Activated CD8-positive, alpha-beta memory T cell treated with anti-CD3 and anti-CD28 coated beads, Interleukin-2, amount 50 U/mL, for 4 hours (primary cell): ENCODE data around the gene AFAP1L1.
A peak's percentile ranks its signal among the peaks of the same experiment; 100 is the strongest.
"Not testable (repeated sequence)": the region's sequence is repeated elsewhere in the genome, so short reads cannot be mapped to it uniquely, and the experiment has no call there.

Experiments used
- DNase-seq: peaks from one replicate; pipeline ENCODE4 v3.0.0-alpha.2; 2020

Gene AFAP1L1

DNA sequence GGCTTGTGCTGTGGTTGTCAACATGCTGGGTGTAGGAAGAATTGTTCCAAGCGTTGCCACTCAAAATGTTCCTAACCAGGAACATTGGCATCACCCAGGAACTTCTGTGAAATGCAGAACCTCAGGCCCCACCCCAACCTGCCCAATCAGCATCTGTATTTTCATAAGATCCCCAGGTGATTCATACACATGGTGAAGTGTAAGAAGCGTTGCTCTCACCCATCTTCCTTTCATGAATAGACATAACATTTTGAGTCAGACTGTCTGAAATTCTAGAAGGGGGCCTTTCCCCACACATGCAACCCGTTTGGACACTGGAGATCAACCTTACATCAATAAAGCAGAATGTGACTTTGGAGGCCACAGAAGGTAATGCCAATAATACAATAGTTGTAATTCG lies 9.3 kb upstream of the AFAP1L1 start:
- DNase-seq = no peak

DNA sequence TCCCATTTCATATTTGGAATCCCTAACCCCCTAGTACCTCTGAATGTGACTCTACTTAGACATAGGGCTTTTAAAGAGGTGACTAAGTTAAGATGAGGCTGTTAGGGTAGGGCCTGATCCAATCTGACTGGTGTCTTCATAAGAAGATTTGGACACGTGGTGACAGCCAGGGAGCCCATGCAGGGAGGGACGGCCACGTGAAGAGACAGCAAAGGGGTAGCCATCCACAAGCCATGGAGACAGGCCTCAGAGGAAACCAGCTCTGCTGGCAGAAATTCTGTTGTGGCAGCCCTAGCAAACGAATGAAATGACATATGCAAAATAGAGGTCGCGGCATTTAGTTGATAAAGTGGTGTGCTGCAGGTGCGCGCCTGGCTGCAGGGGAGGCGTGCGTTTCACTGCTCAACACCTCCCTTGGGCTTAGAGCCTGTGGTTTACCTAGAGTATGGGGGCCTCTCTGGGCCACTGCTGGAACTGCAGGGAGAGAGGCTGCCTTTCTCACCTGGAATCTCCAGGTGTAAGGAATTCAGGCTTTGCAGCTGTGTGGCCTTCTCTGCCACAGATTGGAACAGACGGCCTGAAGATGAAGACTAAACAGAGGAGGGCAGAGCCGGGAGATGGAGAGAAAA lies 7.1 kb upstream of the AFAP1L1 start:
- peak; percentile 60 for DNase-seq

DNA sequence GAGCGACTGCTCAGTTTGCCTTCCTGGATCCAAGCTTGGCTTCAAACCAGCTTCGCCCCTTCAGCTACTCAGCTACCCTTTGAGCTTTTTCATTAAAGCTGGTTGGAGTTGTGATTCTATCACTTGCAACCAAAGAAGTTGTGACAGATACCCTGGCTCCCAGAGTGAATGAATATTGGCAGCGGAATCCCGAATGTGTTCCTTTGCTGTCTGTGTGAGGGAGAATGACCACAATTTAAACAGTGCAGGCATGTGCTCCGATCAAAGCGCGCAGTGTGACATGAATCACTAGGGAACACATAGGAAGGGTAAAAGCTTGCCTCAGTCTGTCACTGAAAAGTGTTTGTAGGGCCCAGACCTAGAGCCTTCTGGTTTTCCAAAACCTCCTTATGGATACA lies 6.6 kb upstream of the AFAP1L1 start:
- DNase-seq = no peak

DNA sequence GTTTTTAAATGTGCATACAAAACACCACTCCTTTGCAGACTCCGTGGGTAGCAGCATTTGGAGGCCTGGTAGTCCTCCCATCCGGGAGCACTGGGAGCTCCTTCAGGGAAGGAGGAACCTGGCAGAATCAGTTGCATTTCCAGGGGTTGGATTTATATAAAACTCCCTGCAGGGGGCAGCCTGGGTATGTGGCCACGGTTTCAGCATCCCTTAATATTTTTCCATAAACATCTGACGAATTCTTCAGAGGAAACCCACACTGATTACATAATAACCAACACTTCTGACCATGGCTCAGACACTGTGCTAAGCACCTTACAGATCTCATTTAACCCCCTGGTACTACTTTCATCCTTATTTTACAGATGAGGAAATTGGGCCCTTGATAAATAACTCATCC lies 6.1 kb upstream of the AFAP1L1 start:
- DNase-seq = no peak

DNA sequence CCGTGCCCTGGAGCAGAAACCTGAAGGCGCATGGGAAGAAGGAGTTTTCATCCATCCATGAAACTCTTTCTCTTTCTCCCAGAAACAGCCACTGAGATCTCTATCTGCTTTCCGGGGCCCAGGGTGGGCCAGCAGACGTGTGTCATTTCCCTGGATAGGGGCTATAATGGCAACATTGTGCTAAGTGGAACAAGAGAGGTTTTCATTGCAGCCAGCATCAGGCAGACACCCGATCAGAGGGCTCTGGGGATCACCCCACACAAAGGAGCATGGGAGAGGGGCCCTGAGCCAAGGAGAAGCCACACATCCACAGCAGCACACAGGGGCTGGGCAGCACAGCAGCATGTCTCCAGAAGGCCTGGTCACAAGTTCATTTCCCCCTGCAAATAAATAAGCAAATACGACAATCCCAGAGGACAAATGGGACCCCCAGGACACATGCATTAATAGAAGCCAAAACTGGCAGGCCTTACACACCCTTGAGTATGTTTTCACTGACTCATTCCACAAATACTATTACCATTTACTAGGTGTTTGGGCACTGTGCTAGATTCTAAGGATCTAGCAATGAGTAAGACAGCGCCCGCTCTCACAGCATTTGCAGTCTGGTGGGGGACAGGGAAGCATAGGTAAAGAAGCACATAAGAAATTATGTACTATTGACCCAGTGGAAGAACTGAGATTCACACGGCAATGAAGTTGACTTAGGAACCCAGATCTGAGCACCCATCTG lies 4.3 kb upstream of the AFAP1L1 start:
- DNase-seq = no peak

DNA sequence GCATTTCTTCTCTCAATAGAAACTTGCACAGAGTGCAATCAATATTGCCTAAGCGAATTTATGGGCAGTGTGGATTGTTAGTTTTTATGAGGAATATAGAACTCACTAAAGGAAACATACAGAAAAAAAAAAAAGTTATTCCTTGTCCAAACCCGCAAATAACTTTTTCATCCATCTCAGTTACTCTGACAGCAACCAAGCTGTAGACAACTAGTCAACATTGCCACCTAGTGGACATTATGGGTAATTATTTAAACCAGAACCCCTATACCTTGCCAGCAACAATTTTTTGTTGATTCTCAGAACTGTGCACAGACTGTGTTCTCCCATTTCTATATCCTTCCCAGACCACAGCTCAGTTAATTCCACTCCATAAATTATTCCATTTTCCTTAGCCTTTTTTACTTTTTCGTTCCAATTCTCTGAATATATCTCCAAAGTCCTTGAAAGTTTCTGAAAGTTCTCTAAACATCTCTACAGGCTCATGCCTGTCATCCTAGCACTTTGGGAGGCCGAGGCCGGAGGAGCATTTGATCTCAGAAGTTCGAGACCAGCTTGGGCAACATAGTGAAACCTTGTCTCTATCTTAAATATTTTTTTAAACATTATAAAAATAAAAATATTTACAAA lies 2.6 kb upstream of the AFAP1L1 start:
- no peak for DNase-seq

DNA sequence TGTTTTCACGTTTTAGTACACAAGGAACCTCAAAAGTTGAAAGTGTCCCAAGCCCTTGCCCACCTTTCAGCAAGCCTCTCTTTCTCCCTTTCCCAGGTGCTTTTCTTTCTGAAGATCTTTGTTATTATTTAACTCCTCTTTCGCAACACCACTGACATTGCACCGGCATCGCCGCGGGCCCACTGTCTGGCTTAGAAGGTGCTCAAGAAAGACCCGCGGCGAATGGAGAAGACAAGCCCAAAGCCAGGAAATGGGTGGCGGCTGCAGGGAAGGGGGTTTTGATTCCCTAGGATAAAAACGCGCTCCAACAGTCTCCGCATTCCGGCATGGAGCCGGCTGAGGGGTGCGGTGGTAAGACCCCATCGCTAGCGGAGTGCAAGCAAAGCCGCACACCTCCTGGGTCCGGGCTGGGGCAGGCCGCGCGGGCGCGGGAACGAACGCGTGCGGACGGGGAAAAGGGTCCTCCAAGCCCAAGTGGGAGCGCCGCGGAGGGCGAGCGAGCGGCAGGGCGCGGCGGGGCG lies 404 bp upstream of the AFAP1L1 start:
- DNase-seq = peak; percentile 18

DNA sequence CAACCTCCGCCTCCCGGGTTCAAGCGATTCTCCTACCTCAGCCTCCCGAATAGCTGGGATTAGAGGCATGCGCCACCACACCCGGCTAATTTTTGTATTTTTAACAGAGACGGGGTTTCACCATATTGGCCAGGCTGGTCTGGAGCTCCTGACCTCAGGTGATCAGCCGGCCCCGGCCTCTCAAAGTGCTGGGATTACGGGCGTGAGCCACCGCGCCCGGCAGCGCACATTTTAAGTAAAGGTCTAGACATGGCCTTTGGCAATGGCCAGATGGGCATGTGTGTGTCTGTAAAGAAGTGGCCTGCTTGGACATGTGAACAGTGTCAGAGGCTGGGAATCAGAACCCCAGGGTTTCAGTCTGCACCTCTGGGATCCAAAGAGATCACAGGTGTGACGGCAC lies 1.1 kb downstream of the AFAP1L1 start:
- not testable (repeated sequence) for DNase-seq

DNA sequence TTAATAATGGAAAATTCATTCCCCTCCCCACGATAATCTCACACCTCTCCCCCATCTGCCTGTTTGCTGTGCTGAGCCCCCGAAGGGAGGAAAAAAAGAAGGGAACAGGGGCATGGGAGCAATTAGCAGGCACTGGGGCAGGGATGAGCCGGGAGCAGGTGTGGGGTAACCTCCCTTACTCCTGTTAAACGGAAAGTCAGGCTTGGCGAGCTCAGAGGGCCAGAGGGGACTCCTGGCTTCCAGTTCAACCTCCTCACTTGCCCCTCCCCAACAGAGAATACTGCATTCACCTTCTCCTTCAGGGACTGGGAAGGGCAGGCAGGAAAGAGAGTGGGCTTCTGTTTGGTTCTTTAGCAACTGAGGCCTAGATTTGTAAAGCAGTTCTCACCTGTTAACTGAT lies 1.6 kb downstream of the AFAP1L1 start:
- DNase-seq = no peak

DNA sequence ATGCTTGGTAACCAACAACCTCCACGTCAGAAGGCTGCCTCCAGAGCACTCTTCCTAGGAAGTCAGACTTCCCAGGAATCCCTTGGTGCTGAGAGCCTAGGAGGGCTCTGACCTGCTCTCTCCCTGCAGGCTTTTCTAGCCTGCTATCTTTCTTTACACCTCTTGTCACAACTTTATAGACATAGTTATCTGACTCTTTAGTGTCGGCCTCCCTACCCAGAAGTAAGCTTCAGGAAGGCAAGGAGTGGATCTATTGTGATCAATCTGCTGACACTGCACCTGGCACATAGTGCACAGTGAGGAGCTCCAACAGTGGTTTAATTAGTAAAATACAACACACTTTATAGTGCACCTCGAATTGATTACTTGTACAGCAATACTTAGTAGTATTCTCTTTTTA lies 2.3 kb downstream of the AFAP1L1 start:
- no peak for DNase-seq

DNA sequence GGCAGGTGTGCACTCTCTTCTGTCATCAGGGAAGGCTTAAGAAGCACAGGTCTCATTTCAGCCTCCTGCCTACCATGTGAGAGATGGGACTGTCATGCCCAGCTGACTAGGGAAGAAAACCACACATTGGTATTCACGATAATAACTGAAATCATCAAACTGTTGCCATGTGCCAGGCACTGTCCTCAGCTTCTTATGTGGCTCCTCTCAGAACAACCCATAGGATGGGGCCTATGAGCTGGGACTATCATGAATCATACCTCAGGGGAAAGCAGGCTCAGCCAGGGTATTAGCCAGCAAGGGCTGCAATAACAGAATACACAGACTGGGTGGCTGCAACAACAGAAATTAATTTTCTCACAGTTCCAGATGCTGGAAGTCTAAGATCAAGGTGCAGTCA lies 3.3 kb downstream of the AFAP1L1 start:
- DNase-seq = no peak

DNA sequence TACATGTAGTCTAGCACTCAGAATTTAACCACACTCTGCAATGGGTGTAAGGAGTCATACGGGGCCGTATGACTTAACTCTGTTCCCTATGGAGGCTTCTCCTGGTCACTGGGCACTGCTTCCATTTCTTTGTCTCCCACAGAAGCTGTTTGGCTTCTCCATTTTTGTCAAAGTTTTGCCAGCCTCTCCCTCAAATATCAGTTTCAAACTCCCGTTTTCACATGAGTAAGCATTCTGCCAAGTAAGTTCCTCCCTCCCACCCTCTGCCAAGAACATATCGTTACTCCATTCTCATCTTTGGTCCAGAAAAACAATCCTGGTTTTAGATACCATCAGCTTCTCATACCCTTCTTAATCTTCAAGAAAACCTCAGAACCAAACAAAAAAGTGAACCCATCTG lies 6.1 kb downstream of the AFAP1L1 start:
- no peak for DNase-seq

DNA sequence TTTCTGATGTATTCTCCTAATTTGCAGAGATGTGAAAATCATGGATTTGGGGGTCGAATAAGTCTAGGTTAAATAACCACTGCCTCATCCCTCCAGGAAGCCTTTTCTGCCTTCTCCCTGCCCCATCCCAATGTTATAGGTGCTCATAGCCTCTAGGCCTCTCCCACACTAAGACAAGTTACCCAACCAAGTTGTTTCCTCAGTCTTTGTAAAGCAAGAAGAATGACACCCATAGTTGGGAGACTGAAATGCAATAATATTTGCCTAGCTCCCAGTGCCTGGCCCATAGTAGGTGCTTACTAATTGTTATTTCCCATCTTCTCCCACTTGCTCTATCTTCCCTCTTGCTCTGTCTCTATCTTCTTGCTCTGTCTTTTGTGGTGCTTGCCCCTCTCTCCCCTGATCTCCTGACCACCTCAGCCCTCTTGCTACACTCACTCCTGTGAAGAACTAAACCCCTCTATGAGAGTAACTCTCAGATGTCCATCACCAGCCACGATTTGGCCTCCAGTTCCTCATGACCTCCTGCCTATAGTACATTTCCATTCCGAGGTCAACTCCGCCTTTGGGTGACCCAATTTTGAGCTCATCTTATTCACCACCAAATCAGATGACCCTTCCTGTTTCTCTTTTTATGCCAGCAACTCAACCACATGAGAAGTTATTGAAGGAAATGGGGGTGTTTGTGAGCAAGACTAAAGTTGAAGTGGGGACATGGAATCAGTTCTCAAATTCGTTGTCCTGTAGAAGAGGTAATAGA lies 7.0 kb downstream of the AFAP1L1 start:
- DNase-seq = no peak

DNA sequence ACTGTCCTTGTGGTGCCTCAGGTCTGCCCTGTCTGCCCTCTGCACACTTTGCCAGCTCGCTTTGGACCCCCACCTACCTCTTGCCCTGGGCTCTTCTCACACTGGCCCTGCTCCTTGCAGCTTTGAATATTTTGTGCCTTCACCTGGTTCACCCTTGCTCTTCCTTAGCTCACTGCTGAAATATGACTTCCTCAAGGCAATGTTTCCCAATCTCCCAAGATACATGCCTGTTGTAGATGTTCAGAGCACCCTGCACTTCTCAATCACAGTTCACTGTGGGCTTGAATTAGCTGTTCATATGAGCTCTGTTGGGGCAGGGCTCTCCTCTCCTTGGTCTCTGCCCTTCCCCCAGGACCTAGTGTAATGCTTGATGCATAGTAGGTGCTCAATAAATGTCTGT lies 8.0 kb downstream of the AFAP1L1 start:
- no peak for DNase-seq

DNA sequence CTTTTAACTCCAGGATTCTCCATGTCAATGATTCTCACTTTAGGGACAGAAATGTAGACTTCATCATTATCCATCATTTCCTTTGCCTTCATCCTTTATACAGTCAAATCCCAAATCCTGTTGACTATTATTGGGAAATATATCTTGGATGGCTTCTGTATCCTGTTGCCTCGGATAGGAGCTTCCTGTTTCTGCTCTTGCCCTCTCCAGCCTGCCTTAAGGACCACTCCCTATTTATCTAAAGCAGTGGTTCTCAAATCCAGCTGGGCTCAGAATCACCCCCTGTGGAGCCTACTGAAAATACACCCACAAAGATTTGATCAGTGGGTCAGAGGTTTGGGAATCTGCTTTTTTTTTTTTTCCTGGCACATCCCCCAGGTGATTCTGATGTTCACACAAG lies 8.5 kb downstream of the AFAP1L1 start:
- no peak for DNase-seq

DNA sequence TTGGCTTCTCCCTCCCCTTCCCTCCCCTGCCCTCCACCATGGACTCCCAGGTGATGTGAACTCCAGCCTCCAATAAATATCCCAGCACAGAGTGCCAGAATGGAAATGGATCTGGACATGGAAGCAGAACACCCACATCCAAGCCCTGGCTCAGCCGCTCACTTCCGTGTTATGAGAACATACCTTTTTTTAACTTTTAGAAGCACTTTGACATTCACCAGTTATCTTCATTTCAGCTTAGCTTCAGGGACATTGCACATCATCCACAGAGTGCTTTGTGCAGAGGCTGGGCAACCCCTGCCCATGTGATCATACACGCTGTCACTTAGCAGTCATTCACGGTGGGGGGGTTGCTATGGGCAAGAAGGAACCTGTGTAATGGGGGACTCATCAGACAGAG lies 9.1 kb downstream of the AFAP1L1 start:
- no peak for DNase-seq

DNA sequence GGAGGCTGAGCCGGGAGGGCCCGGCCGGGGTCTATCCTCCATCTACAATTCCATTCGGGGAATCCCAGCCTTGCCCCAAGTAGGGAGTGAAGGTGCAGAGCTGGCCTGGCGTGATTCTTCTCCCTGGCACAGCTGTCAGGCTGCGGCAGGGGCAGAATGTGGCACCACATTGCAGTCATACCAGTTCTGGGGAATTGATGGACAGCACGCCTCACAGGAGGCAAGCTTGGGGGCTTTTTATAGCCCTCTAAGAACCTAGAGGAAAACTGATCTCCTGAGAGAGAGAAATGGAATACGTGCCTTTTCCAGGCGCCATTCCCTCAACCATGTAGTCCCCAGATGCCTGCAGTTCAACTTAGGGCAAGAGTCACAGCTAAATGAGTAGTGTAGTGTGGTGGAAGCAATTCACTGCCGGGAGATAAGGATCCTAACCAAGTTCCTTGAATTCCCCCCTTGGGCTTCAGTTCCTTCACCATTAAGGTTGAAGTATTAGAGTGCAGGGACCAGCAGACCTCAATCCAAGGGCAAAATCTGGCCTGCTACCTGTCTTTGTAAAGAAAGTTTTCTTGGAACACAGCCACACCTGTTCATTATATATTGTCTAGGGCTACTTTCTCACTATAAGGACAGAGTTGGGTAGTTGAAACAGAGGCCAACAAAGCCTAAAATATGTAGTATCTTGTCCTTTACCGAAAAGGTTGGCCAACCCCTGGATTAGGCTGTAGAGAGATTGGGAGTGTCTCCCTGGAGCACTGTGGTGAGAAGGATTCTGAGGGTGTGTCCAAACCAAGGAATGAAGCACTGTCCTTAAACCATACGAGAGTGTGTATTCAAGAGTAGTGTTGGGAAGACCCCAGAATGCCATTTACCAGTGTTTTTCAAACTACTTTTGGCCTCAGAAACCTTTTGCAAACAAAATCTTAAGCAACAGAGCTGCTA lies 10.6 kb downstream of the AFAP1L1 start:
- no peak for DNase-seq

DNA sequence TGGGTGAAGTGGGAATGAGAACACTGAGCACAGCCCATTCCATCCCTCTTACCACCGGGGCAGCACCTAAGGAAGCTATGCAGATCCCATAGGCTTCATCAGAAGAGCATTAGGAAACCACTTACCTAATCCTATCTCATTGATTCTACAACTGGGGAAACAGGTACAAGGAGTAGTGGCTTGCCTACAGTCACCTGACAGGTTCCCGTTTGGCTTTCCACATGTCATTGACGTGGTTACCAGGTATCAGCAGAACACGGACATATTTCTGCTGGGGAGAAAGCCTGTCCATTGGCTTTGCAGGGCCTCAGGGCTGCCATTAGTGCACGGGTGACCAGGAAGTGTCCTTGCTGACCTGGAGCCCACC lies 11.3 kb downstream of the AFAP1L1 start:
- DNase-seq = no peak

DNA sequence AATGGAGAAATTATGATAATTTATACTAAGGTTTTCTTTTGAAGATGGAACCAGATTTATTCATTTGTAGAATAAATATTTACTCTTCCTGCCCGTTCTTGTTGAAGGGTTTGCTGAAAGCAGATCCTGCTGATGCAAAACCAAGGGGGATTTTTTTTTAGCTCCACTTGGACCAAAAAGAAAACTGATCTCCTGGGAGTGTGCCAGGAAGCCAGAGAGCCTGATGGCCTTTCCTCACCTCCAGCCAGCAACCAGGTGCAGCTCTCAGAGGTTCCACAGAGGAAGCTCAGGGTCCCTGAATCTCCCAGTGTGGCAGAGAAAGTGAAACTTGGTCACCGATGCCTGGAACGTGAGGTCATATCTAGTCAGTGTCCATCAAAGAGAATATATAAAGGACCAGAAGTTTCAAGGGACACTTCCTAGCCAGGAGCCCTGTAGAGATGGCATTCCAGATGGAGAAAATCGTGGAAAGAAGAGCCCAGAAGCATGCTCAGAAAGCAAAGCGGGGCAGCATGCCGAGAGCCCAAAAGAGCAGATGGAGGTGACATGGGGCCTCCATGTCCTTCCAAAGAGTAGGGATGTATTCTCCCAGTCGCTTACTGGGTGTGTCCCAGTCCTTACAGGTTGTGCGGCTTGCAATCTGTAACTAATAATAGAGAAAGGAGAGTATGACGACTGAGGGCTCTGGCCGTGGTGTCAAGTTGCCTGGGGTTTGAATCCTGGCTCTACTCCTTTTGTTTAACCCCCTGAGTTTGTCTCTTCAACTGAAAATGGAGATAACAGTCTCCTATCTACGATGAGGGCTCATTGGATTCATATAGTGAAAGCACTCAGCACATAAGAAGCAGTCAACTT lies 12.2 kb downstream of the AFAP1L1 start:
- no peak for DNase-seq

DNA sequence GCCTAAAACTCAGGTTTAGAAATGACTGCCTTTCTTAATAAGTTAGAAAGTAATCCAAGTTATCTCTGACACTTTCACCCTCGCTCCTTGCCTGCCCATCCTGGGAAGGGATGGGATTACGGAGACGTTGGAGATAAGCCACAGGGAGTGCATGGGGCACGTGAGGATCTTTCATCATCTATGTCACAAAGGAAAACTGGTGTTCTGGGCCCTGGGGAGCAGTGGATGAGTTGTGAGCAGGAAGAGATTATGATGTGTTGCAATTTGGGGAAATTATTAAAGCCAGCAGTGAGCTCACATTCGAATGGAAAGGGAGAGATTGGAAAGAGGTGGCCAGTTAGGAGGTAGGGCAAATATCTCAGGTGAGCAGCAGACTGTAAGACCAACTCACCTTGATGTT lies 12.8 kb downstream of the AFAP1L1 start:
- DNase-seq = no peak

DNA sequence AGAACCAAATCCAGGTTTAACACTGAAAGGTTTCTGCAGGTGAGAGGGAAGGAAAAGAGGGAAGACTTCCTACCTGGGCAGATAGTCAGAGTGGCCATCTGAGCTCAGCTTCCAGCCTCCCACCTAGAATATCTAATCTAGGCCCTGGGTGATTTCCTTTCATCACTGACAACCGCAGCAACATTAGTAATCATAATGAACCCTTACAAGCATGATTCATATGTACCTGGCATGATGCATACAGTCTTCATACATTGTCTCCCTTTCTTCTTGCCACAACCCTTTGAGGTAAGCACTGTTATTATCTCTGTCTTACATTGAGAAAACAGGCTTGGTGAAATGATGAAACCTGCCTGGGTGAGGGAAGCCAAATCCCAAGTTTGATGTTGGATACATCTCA lies 13.5 kb downstream of the AFAP1L1 start:
- no peak for DNase-seq
